HG03565 (cell line): ENCODE results near the gene VWCE.

Experiments
- ATAC-seq: cut with Tn5 transposase; IDR thresholded peaks from one replicate; pipeline ENCODE4 v1.9.1; 2021; ENCODE audit warnings: mild to moderate bottlenecking, moderate library complexity; ENCODE audit not compliant: unreplicated experiment

VWCE gene

GRCh38 chr11:61294717-61295595, at the start of gene VWCE:
VWCE (minus strand) TSS chr11:61295316; CDS start chr11:61295037, 279 bp downstream.
- peak; percentile 46 for ATAC-seq

GRCh38 chr11:61343792-61344745, 49.0 kb upstream of the VWCE start:
- ATAC-seq, result no peak

- ATAC-seq, result no peak
Observed at GRCh38 chr11:61342207-61342803, 47.2 kb upstream of the VWCE start.

- ATAC-seq, result no peak
Observed at GRCh38 chr11:61341706-61342105, 46.6 kb upstream of the VWCE start.

GRCh38 chr11:61340979-61341378, 45.9 kb upstream of the VWCE start:
- no peak for ATAC-seq

GRCh38 chr11:61339490-61339878, 44.4 kb upstream of the VWCE start:
- ATAC-seq, result no peak

- ATAC-seq, result no peak
Observed at GRCh38 chr11:61338783-61339489, 43.8 kb upstream of the VWCE start.

GRCh38 chr11:61337706-61338470, 42.8 kb upstream of the VWCE start:
- ATAC-seq, result no peak

GRCh38 chr11:61336171-61336935, 41.2 kb upstream of the VWCE start:
- ATAC-seq, result peak; percentile 39

- ATAC-seq, result no peak
Observed at GRCh38 chr11:61335355-61335710, 40.2 kb upstream of the VWCE start.

GRCh38 chr11:61334434-61335354, 39.6 kb upstream of the VWCE start:
- ATAC-seq, result no peak

GRCh38 chr11:61333550-61334433, 38.7 kb upstream of the VWCE start:
- ATAC-seq, result no peak

GRCh38 chr11:61332797-61333549, 37.9 kb upstream of the VWCE start, which contains the start of the genes DDB1 and TKFC:
DDB1 (minus strand) TSS chr11:61333105; CDS start chr11:61332968, 137 bp downstream.
TKFC (plus strand) TSS chr11:61333228; CDS start chr11:61334729, 1,501 bp downstream.
- ATAC-seq, result peak; percentile 86

GRCh38 chr11:61332281-61332796, 37.2 kb upstream of the VWCE start:
- no peak for ATAC-seq

- no peak for ATAC-seq
Observed at GRCh38 chr11:61331651-61332050, 36.5 kb upstream of the VWCE start.

- ATAC-seq, result no peak
Observed at GRCh38 chr11:61329871-61330270, 34.8 kb upstream of the VWCE start.
